ENCODE results near the gene KIDINS220.

The KIDINS220 gene

DNA sequence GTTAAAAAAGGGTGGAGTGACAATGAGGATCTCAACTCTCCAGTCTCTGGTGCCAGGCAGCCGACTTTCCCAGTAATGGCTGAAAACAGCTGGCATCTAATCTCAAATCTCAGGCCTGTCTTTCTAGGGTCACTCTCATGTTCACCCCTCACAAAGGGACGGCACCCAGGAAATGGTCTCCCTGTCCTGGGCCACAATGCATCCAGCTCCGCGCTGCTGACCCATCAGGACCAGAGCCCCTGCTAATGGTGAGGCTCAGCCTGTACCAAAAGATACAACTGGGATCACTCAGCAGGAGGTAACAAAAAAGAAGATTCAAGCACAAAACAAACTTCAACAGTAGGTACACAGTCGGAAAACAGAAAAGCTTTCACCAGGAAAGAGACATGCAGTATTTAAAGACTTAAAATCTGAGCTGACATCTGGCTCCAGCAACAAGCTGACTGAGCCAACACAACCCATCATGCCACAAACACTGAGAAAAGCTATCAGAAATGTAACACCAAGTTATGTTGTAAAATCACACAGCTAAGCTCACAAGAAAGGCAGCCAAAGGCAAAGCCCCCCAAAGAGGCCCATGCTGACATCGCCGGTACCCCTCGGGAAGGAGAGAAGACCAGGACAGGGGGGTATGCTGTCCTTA lies 13.6 kb upstream of the KIDINS220 start:
- DNase-seq, result no peak

DNA sequence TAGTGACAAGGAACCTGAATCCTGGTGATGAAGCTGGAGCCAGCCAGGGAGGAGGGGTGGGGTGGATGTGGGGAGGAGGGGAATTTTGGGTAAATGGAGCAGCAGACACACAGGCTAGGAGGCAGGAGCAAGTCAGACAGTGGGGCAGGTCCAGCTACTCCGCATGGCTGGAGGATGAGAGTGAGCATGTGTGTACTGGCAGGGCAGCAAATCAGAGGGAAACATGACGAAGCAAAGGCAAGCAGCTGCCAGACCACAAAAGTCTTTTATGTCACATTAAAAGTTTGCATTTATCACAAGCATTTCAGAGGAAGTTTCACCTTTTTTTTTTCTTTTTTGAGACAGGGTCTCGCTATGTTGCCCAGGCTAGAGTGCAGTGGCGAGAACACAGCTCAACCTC lies 11.9 kb upstream of the KIDINS220 start:
- DNase-seq, result no peak

DNA sequence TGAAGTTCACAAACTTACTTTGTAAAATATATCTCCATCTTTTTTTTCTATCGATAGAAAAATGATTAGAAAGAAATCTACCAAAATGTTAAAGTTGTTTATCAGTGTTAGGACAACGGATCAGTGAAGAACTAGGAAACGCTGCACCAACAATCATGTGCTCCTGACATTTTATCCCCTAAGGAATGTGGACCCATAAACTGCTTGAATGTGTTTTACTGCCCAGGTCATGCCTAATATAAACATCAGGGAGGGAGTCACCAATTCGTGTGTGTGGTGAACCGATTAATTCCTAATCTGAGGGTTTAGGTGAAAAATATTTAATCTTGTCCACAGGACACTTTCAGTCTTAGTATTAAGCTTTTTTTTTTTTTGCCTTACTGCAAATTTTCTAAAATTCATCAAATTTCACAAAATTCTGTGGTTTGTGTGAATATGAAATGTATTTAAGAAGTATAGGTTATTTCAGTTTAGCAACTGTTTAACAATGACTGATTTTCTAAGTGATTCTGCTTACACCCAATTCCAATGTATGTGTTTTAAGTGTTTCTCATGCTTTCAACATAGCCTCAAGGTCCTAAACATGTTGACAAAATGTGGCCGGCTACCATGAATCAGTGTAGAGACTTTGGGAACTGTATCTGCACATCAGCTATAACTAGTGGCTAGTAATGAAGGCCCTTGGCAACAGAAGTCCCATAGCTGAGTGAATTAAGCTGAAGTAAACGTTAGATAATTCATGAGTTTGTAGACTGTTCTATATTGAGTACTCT lies 11.1 kb upstream of the KIDINS220 start:
- no peak for DNase-seq

DNA sequence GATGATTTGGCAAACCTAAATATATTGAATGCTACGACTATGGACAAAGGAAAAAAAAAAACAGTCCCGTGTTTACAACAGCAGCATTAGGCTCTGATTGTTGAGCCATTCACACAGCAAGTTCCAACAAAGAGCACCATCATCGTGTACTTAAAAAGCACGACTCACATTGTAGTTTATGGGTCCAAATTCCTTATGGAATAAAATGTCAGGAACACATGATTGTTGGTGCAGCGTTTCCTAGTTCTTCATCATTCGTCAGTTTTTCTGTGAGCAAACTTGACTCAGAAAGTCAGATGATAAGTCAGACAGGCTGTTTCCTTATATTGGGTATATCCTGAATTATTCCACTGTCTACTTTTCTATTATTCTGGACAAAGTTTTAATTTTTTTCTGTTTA lies 10.0 kb upstream of the KIDINS220 start:
- DNase-seq, result no peak

DNA sequence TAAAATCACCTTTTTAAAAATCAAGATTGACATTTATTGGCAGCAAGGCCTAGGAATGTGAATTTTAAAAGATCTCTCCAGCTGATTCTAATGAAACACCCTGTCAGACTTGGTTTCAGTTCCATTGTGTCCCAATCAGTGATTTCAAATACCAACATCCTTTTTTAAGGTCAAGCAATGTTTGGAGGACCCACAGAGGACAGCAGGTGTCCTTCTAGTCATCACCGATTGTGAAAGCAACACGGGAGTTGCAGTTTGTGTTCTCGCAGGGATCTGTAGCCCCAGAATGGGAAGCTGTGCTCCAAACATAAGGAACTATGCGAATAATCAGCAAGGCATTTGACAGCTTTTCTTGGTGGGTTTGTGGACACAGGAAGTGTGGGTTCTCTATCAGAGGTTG lies 4.5 kb upstream of the KIDINS220 start:
- no peak for DNase-seq

DNA sequence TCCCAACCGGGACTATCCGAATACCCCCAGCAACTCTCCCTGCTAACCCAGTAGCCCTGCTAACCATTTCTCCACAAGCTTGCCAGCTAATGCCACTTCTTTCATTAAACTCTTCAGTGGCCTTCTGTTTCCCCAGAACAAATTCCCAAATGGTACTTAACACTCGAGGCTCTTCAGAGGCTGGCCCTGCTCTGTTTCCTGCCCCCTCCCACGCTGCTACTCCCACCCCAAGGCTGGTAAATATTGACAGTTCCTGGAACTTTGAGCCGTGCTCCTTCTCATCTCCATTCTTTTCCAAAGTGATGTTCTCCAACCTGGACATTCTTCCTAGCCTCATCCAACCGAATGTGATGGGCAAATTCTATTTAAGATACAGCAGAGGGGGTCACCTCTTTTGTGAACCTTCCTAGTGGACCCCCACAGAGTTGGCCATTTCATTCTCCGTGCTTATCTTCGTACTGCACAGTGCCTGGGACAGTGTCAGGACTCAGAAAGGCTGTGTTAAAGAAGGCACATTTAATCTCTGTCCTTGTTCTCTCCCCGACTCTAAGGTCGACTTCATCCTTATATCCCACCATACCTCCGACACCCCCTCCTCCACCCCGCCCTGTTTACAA lies 3.2 kb upstream of the KIDINS220 start:
- no peak for DNase-seq

DNA sequence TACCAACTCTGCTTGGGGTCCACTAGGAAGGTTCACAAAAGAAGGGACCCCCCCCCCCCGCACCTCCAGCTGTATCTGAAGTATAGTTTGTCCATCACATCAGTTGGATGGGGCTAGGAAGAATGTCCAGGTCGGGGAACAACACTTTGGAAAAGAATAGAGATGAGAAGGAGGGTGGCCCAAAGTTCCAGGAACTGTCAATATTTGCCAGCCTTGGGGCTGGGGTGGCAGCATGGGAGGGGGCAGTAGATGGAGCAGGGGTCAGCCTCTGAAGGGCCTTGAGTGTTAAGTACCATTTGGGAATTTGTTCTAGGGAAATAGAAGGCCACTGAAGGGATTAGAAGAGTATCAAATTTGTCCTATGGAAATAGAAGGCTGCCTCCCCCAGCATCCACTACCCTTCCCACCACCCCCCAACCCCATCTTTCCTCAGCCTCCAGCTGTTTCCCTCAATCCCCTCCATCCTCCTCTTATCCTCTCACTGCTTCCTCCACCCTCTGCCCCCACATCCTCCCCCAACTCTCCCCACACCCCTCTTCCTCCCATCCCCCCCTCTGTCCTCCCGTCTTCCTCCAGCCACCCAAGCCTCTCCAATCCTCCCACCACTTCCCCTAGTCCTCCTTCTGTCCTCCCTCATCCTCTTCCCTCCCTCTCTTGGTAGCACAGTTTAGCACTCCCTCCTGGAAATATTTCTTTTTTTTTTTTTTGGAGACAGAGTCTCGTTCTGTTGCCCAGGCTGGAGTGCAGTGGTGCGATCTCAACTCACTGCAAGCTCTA lies 2.0 kb upstream of the KIDINS220 start:
- DNase-seq, result no peak

DNA sequence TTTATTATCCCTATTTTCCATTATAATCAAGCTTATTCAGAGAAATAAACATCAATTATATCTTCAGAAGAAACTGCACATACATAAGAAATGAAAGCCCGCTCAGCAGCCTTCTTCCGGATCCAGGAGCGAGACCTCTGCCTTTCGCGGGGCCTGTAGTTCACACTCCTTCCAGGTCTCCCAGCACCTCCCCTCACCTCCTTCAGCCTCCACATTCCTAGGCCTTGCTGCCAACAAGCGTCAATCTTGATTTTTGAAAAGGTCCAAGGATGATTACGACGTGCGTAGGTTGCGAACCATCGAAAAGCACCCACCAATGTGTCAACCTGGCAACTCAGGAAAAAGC lies 355 bp upstream of the KIDINS220 start:
- DNase-seq, result no peak

DNA sequence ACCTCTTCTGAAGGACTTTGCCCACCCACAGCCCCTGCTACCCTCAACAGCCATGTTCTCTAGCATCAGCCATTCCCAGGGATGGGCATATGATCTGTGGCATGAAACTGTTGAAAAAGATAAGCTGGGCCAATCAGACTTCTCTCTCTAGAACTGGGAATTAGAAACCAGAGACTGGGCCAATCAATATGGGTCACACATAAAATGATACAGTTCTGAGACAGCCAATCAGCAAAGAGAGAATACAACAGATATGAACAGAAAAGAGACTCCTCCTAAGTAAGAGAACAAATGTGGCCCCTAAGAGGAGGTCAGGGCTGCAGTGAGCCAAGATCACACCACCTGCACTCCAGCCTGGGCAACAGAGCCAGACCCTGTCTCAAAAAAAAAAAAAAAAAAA lies 2.1 kb downstream of the KIDINS220 start:
- DNase-seq, result no peak

DNA sequence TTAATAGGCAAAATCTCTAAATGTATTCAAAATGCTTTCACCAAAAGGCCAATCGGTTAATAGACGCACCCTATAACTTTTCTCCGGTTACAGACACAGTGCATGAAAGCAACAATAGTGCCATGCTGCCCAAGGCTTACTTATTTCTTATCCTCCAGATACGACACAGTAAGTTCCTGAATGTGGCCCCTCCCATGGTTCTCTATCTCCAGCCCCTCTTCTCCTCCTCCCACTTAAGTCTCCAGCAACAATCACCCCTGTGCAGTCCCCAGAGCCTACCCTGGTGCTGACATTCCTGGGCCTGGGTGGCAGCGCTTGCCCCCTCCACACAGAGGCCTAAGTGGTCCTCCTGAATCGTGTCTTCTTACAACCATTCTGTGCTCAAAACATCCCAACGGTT lies 3.6 kb downstream of the KIDINS220 start:
- no peak for DNase-seq

DNA sequence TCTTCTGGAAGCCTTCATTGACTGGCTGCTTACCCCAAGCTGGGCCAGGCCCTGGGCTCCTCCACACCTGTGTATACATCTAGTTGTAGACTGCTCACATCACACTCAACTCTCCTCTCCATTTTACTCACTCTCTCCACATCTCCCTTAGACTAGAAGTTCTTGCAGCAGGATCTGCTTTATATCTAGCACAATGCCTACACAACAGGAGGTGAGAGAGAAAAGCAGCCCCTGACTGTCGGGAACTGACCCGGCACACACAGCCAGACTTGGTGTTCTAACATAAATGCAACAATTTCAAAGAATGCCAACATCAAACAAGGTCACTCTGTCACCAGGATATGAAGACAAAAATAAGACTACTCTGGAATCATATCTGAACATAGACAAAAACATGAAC lies 5.9 kb downstream of the KIDINS220 start:
- DNase-seq, result no peak

DNA sequence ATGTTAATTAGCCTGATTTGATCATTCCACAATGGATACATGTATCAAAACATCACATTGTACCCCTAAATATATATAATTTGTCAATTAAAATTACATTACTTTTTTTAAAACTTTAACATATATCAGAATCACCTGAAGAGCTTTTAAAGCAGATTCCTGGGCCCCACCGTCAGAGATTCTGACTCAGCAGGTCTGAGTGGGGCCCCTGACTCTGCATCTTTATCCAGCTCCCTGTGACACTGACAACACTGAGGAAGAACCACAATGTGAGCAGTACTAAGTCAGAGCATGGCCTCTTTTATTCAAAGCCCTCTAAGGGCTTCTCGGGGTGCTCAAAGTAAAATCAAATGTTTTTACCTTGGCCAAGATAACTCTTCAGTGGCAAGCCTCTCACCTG lies 9.7 kb downstream of the KIDINS220 start:
- DNase-seq, result no peak

DNA sequence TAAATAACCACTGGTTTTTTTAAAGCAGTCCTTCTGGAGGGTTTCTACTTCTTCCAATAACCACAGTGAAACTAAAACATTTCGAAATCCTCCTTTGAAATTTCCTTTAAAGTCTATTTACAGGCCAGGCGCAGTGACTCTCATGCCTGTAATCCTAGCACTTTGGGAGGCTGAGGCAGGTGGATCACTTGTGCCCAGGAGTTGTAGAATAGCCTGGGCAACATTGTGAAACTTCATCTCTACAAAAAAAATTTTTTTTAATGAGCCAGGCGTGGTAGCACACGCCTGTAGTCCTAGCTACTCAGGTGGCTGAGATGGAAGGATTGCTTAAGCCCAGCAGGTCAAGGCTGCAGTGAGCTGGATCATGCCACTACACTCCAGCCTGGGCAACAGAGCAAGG lies 15.2 kb downstream of the KIDINS220 start:
- DNase-seq, result peak; percentile 18

DNA sequence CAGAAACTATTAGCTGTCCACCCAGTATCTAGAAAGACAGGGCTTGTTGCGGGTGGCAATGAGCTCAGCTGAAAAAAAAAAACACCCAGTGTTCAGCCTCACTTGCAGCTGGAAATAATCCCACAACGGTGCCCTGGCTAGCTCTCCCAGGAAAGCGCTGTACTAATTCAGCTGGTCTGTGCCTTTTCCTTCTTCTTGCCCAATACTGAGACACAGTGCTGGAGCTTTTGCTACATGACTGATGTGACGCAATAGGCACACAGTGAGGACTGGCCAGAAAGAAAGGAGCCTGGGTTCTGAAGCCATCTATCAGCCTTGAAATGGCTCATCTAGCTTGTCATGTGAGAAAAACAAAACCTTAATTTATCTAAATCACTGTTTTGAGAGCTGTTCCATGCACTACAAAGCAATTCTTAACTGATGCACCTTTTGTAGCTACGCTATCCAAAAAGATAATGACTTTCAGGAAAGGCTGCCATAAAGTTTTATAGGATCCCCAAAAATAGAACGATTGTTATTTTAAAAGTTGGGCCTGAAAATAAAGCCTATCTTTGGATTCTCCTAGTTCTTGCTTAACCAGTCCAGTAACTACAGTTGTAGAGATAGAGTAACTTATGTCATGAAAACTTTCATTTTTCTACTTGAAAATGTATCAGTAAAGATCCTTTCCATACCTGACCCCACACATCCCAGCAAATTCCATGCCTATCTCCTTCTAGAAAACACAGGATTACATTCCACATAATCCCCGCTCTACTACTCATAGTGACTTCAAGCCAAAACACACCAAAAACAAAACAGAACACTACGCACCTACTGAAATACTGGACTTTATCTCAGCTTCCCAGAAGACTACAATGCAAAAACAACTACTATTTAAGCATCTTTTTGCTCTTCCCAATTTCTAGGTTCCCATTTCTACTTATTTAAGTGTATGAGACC lies 15.9 kb downstream of the KIDINS220 start:
- peak; percentile 78 for DNase-seq

DNA sequence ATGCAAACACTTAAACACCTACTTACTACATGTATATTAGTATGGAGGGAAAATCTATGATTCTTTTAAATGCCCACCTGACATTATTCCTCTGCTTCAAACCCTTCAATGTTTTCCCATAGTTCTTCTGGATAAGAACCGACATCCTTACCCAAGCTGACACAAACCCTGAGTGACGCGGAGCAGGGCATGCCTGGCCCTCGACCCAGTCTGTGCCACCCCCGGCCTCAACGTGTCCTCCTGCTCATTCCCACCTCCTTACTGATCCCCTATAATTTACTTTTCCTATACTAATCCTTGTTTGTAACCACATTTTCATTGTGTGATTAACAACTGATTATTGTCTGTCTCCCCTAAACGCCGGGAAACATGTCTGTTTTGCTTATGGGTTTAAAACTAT lies 17.5 kb downstream of the KIDINS220 start:
- no peak for DNase-seq

DNA sequence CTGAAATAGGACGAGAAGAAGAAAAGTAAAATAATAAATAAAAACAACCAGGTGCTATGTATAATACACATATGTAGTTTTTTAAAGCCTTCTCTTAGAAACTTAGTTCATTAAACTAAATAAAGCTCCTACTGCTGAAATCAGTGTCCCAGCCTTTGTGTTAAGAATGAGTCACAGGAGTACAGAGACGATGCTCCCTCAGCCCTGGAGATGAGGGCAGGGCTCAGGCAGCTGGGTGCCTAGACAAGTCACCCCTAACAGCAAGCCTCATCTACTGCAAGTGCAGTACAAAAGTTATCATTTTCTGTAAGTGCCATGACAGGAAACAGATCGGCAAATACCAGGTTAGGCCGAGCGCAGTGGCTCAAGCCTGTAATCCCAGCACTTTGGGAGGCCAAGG lies 18.2 kb downstream of the KIDINS220 start:
- DNase-seq, result no peak

DNA sequence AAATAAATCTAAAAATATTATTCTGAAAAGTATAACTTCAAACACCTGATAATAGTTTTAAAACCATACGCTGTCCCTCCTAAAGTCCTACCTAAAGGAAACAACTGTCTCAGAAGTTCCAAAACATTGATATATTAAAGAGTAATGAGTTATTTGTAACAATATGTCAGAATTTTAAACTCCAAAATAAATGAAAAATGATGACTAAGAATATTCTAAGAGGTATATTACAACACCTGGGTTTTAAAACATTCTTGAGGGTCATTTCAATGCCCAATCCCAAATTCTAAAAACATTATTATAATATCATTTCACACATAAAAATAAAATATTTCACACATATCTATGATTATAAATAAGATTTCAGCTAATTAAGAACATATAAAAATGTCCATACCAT lies 20.2 kb downstream of the KIDINS220 start:
- no peak for DNase-seq

DNA sequence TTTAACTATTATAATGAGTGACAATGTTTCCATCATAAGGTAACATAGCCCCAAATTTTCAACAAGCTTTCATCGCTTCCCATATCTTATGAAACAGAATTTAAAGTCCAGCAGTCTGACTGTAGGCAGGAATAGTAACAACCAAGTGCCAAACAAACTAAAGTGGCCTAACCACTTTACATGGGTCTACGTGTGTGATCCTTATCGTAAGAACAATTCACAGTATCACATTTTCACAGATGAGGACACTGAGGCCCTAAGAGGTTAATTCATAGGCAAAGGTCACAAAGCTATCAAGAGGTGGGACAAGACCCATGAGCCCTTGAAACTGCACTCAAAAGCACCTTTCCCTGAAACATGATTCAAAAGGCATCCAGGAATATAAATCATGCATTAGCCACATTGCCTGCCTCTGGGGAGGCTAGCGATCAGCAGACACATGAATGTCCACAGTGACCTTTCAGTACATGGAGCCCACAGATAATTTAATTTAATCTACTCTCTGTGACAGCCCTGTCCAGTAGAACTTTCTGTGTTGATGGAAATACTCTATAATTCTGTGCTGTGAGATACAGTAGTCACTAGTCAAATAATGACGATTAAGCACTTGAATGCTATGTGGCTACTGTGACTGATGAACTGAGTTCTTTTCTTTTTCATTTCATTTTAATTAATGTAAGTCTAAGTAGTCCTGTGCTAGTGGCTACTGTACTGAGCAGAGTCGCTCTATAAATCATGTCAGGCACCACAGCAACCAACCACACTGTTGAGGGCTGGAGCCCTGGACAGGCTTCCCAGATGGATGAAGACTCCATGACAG lies 30.3 kb downstream of the KIDINS220 start:
- DNase-seq, result no peak

DNA sequence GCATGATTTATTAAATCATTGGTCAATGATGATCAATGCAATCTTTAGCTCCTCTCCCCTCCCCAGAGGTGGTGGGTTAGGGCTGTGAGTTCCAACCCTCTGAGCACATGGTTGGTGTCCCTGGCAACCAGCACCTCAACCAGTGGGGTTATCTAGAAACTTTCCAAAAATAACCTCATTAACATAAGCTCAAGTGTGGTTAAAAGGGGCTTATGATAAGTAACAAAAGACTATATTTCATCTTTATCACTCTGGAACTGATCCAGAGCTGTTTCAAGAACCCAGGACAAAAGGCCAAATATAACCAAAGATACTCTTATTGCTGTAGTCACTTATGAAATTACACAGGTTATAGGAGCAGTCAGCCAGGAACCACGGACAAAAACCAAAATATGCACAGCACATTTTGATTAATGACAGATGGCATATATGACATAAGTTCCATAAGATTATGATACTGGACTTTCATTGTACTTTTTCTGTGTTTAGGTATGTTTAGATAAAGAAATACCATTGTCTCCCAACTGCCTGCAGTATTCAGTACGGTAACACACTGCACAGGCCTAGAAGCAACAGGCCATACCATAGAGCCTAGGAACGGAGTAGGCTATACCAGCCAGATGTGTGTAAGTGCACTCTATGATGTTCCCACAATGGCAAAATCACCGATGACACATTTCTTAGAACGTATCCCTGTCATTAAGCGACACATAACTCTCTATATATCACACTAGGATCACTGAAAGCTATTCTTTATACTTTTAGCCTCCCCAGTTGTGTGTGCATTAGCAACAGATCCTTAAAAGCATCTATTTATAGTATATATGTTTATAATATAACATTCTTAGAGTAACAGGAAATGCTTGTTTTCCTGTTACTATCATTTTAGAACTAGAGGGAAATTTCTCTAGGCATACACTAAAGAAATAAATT lies 31.9 kb downstream of the KIDINS220 start:
- no peak for DNase-seq

DNA sequence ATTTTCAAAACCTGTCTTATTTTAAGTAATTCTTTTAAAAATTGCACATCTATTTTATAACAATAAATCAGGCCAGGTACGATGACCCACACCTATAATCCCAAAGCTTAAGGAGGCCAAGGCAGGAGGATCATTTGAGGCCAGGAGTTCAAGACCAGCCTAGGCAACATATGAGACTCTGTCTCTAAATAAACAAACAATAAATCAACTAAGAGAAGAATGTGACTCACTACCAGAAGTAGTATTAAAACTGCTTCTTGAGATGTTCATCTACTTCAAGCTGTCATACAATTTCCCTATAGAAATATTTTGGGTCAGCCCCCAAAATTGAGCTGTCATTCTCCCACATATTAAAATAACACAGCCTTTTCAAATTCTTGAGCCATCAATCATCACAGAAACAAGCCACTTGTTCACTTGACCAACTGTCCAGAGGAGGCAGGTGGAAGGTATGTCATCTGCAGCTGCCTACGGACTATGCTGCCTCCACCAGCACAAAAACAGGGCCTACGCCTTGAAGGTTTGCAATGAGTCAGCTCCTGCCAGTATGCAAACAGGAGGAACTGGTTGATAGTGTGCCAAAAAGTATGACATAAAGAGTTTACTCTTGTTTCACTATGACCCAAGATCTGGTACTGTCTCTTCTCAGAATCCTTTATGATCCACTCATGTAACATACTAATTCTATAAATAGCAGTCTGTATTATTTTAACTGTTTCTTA lies 33.6 kb downstream of the KIDINS220 start:
- DNase-seq, result no peak
